SKM-1 treated with dmso at 0.1 percent for 144 hours (cell line): ENCODE measurements around the gene PPP1R9A.

Source experiments
- DNase-seq: peaks from one replicate; lab custom pipeline; 2025; ENCODE audit not compliant: unreplicated experiment; lab: John Stamatoyannopoulos, UW

The PPP1R9A gene

DNA sequence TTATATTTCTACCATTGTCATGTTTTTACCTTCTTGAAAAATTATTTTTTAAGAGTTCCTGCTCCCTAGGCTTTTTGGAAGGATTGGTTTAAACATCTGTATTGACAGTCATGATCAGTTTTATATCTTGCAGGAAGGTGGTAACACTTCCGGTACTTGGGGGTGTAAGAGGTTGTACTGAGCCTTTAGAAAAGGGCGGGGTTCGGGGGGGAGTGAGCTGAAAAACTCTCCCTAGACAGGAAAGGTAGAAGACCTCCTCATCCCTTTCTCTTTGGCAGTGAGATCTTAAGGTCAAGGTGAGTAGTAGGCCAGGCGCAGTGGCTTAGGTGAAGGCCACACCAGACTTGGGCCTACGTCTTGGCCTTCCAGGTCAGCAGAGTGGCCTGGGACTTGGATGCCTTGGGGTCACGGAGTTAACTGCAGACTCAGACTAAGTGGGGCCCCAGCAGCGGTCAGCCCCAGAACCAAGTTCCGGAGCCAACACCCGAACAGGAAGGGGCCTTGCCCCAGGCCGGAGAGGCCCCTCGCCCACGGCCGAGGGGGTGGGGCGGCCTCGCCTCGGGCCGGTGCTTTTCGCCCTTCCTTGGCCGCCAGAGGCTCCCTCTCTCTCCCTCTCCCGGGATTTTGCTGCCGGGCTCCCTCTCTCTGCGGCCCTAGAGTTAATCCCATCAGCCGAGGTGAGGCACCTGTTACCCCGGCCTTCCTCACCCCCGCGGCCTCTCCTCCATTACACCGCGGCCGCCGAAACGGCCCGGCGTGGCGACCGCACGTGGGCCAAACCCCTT is at the start of gene PPP1R9A:
PPP1R9A (plus strand) TSS at position 569 of the 785 bp plus-strand sequence. CDS start 2,520 bp downstream, outside the sequence.
- DNase-seq: peak; percentile 25

DNA sequence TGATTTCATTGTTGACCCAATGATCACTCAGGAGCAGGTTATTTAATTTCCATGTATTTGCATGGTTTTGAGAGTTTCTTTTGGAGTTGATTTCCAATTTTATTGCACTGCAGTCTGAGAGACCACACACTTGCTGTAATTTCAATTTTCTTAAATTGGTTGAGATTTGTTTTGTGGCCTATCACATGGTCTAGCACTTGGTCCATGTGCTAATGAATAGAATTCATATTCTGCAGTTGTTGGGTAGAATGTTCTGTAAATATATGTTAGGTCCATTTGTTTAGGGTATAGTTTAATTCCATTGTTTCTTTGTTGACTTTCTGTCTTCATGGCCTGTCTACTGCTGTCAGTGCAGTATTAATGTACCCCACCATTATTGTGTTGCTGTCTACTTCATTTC is 36.3 kb upstream of the PPP1R9A start:
- DNase-seq: no peak

DNA sequence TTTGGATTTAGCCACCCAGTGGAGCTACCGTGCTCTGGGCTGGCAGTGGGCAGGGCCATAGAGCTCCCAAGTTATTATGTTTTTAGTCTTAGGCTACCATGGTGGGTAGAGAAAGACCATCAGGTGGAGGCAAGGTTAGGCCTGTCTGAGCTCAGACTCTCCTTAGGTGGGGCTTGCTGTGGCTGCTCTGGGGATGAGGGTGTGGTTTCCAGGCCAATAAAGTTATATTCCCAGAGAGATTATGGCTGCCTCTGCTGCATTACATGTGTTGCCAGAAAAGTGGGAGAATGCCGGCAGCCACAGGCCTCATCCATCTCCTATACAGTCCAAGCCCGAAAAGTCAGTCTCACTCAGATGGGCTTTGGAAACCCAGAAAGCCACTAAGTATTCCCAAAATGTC is 34.2 kb upstream of the PPP1R9A start:
- DNase-seq: no peak

DNA sequence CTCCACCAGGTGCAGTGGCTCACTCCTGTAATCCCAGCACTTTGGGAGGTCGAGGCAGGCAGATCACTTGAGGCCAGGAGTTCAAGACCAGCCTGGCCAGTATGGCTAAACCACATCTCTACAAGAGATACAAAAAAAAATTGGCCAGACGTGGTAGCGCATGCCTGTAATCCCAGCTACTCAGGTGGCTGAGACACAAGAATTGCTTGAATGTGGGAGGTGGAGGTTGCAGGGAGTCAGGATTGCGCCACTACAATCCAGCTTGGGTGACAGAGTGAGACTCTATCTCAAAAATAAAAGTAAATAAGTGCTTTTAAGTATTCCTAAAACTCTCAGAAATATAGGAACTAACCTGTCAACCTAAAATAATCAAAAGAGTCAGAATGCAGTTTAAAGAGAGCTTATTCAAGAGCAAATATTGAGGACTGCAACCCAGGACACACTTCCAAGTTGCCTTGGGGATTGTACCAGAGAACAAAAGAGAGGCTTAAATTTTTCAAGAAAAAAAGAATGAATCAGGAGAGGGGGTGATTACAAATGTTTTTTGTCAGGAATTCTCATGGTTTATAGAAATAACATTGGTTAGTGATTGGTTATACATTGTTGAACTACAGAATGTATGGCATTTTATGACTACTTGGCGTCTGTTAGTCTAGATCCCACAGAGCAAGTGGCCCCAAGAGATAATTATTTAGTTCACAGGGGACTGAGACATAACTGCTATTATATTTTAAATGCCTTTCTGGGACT is 33.2 kb upstream of the PPP1R9A start:
- no peak for DNase-seq

DNA sequence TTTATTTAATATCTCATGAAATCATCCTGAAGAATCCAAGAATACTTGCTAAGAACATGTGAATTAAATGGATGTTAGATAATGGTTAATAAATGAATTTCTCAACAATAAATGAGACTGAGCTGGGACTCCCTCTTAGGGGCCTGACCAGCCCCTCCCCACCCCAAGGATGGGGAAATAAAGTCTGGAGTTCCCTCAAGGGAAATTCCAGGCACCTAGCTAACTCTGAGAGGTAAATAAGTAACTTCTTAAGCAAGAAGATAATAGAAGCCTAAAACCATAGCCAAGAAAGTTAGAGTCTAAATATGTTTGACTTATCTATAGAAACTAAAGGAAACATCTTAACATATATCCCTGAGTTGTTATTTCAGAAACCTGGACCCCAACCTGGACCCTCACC is 32.2 kb upstream of the PPP1R9A start:
- DNase-seq: no peak

DNA sequence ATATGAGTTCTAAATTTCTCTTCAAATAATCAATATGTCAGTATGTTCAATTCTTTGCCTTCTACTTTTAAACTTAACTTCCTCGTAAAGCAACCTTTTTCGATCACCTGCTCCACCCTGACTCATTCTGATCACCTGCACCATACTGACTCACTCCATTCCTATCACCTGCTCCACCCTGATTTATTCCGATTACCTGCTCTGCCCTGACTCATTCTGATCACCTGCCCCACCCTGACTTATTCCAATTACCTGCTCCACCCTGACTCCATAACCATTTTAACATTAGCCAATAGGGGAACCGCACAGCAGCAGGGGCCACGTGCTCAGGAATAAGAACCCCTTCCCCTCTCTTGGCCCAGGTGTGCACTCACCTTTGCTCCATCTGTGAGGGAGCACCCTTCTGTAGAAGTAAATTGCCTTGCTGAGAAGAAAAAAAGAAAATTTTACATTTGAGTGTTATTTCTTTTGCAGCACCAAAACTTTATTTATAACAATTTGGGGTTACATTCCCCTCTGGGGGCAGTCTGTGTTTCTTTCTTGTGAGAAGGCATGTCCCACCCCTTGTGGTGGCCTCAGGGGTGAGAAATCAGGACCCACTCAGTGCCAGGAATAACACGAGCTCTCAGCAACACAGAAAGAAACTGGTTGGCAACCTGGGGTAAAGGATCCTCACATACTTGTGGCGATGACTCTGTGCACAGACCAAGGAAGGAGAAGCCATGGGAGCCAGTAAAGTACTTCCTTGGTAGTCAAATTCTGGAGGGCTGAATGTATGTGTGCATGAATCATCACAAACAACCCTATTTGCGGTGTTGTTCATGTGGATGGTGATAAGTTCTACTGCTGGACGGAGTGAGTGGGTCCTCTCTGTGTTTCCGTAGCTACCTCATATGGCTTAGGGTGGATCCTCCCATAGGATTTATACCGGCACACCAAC is 29.4 kb upstream of the PPP1R9A start:
- no peak for DNase-seq

DNA sequence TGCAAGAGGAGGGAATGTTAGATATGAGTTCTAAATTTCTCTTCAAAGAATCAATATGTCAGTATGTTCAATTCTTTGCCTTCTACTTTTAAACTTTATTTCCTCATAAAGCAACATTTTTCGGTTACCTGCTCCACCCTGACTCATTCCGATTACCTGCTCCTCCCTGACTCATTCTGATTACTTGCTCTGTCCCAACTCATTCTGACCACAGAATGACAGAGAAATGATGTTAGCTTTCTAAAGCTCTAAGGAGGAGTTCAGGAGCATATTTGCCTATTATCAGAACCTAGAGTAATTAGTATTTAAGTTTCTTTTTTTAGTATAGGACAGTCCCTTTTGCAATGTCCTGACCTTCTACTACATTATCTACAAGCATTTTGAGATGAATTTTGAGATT is 24.5 kb upstream of the PPP1R9A start:
- DNase-seq: no peak

DNA sequence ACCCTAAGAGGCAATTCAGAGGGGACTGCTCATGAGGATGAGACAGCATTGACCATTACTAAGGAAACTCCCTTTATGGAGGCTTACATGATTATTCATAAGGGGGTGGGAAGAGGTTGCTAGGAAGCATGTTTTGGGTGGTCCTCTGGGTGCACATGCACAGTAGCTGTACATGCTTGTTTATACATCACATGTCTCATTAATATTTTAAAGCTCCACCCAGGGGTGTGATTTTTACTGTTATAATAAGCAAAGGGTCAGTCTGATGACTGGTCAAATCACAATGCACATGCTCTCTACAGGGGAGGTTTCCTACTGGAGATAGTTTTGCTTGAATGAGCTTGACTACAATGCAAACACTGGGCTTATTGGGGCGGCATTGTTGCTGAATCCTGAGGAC is 23.8 kb upstream of the PPP1R9A start:
- no peak for DNase-seq

DNA sequence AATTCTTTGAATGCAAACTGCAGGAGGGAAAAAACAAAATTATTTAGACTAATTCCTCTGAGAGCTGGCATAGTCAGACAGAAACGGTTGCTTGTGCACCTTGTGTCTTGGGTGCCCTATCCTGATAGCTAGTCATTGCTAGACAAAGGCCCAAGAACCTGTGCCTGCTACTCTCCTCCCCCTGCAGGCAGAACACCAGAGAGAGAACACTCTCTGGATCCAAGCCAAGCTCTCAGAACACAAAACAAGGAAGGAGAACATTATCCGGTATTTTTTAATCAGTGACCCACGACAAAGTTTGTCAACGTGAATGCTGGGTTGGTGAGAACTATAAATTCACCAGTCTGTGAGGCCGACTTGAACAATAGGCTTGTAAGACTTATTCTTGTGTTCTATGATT is 18.8 kb upstream of the PPP1R9A start:
- DNase-seq: no peak

DNA sequence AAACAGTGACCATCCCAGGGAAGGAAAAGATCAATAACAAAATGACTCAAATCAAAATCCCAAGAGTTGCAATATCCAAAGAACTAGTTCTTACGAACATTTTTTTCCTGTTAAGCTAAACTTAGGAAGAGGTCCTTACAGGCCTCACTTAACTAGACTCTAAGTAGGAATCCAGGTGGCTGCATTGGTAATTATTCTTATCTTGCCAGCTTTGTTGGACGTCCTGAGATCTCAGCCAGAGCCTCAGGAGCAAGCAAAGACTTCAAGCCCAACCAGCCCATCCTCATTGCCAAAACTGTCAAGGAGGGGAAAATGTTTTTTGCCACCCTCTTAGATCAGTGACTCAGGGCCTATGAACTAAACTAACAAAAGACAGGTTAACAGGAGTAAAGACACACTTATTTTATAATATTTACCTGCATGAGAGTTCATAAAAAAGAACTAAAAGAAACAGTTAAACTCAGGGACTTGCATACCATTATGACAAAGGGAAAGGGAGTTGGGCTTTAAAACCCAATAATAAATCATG is 18.3 kb upstream of the PPP1R9A start:
- DNase-seq: no peak

DNA sequence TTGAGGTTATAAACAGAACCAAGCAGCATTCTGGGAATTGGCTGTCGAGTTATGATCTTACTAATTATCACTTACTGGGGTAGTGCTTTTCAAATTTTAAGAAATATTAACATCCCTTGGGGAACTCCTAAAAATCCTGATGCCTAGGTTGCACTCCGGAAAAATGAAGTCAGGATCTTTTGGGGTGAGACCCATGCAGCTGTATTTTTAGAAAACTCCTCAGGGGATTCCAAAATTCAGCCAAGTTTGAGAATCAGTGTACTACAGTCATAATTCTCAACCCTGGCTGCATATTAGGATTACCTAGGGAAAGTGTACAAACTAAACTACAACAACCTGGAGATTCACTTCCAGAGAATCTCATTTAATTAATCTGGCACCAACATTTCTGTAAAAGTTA is 17.2 kb upstream of the PPP1R9A start:
- DNase-seq: no peak

DNA sequence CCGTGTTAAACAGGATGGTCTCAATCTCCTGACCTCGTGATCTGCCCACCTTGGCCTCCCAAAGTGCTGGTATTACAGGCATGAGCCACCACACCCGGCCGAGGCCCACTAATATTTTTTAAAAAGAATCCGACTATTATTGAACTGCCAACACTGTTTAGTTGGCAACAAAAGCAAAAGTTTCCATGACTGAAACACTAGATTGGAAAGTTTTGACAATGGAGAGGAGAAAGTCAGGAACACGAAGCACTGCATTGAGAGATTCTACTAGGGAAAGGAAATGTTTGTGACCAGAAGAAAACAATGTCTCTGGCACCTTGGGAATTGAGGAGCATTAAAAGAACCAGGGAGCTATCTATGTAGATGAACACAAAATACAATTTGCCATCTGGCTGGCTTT is 13.7 kb upstream of the PPP1R9A start:
- DNase-seq: no peak

DNA sequence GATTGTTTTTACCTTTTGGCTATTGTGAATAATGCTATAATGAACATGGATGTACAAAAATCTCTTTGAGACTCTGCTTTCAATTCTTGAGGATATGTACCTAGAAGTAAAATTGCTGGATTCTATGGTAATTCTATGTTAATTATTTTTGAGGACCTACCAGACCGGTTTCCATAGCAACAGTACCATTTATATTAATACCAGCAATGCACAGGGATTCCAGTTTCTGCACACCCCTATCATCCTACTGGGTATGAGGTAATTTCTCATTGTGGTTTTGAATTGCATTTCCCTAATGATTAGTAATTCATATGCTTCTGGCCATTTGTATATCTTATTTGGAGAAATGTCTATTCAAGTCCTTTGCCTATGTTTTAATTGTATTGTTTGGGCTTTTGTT is 9.9 kb upstream of the PPP1R9A start:
- no peak for DNase-seq

DNA sequence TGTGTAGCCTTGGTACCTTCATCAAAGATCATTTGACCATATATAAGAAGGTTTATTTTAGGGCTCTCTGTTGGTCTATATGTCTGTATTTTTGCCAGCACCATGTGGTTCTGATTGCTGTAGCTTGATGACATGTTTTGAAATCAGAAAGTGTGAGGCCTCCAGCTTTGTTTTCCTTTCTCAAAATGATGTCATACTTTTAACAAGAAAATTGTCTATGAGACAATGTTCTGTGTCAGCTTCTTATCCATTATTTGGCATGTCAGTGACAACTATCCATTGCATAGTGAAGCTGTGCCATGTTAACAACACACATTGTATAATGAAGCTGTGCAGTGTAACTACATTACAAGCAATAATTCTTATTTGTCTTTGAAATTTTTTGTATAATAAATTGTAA is 9.1 kb upstream of the PPP1R9A start:
- DNase-seq: no peak

DNA sequence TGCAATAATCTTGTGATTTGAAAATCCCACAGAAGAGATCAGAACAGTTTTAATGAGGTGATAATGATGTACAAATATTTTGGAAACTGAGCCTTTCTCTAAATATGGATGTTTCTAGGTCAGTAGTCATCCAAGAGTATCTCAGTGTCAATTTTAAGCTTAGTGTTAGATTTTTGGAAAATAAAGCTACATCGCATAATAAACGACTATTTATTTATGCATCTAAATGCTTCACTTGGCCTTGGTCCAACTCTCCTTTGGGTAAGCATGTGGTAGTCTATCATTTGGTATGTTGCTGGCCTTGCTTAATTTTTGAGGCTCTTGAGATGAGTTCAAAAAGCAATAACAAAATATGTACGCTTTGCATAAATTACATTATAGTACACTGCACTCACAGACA is 5.4 kb upstream of the PPP1R9A start:
- DNase-seq: no peak

DNA sequence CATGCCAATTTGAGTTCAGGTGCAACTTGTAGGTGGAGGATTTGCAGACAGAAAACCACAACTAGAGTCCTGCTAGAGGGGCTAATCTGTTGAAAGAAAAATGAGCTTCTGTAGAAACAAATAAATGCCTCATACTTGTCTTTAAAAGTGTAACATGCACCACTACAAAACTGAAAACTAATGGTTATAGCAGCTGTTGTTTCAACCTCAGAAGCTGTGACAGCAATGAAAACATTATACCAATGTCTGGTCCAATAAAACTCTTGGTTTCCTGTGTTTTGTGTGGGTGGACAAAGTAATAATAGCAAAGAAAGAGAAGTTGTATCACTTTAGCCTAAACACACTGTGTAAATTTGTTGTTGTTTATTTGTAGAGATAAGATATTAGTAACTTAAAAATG is 3.4 kb upstream of the PPP1R9A start:
- no peak for DNase-seq

DNA sequence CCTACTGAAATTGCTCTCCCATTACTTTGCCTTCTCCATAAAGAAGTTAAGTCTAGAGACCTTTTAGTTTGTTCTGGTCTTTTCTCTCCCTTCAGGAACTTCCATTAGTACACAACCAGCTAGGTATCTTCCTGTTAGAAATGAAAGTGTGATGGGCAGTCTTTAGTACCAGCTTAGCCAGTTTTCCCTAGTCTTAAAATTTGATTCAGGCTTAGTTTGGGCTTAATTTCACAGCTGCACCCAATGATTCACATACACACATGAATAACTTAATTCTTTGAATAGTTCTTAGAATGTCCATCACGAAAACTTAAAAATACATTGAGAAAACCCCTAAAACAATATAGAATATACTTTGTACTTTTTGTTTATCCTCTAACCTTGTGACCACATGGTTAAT is 2.4 kb upstream of the PPP1R9A start:
- no peak for DNase-seq

DNA sequence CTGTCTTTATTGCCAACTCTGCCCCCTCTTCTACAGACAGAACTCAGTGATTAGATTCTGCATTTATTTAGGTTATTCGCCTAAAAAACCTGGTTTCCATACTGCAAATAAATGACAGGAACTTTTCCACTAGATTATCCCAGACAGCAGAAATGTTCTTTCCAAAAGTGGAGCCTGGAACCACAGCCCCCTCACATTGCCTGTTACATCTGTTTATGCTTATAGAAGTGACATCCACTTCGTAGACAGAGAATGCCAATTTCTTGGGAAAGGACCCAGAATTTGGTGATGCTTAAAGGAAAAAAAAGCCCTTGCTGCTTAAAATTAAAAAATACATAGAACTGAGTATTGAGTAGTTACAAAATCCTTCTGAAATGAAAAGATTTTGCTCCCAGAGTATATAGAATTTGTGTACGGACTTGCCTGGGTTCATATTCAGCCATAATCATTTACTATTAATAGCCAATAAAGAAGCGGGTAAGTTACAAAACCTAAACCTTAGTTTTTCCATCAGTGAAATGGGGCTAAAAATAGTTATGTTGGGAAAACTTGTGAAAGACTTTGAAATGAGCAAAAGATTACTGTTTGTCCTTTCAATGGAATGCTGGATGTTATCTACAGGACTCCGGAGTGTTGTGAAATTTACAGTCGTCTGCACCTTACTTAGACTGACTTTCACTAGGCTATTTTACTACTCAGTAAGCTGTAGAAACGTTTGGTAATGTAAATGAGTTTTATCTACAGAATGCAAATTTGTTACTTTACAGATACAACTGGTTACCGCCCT is 1.1 kb upstream of the PPP1R9A start:
- no peak for DNase-seq

DNA sequence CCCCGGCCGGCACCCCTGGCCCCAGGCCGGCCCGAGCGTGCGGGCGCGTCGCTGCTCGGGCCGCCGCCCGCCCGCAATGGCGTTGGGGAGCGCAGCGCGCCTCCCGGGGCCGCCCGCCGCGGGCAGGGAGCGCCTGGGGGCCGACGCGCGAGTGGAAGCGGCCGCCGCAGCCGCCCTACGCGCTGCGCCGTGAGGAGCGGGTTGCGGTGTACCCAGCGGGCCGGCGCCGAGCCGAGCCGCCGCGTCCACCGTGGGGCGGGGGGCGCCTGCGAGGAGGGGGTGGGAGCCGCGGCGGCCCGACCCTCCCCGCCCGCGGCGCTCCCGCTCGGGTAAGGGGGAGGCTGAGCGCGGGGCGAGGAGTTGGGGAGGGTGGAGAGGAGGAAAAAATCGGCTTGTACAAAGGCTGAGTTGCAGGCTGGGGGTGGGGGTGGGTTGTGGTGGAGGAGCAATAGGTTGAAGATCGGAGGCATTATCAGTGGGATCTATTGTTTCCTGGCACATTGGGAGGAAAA is 473 bp downstream of the PPP1R9A start:
- DNase-seq: no peak
